Esophagus (tissue), 2 donors: ENCODE measurements around the gene NPM3. TPM values are rescaled to one million over a fixed set of nuclear protein-coding genes. Genes with fewer than 3 reads are reported as not detected.
"Not testable (repeated sequence)": the region's sequence is repeated elsewhere in the genome, so short reads cannot be mapped to it uniquely, and the experiment has no call there.

Source experiments
- H3K27ac ChIP-seq, 2 donors: one replicate each; pipeline ENCODE4 v1.5.1; 2013; ENCODE audit warnings: low read depth in 2 of 2, mild to moderate bottlenecking in 2 of 2, inconsistent platforms in 1 of 2, low read length in 1 of 2, moderate library complexity in 1 of 2
- H3K27me3 ChIP-seq, 2 donors: one replicate each; pipeline ENCODE4 v1.6.1; 2013; ENCODE audit warnings: low read length in 2 of 2, control low read depth in 1 of 2, mild to moderate bottlenecking in 1 of 2; ENCODE audit not compliant: insufficient read depth in 2 of 2, control insufficient read depth in 1 of 2
- H3K36me3 ChIP-seq, 2 donors: one replicate each; pipeline ENCODE4 v1.6.1; 2013; ENCODE audit warnings: low read length in 1 of 2; ENCODE audit not compliant: control insufficient read depth in 2 of 2, insufficient read depth in 2 of 2
- H3K4me1 ChIP-seq, 2 donors: one replicate each; pipeline ENCODE4 v1.6.1; 2013; ENCODE audit warnings: low read length in 1 of 2; ENCODE audit not compliant: control insufficient read depth in 2 of 2, insufficient read depth in 2 of 2
- H3K4me3 ChIP-seq, 2 donors: one replicate each; pipeline ENCODE4 v1.5.1; 2013; ENCODE audit warnings: low read length in 2 of 2, mild to moderate bottlenecking in 2 of 2, low read depth in 1 of 2, moderate library complexity in 1 of 2
- H3K9me3 ChIP-seq, 2 donors: one replicate each; pipeline ENCODE4 v1.6.1; 2013; ENCODE audit warnings: mild to moderate bottlenecking in 2 of 2, low read depth in 1 of 2, low read length in 1 of 2, moderate library complexity in 1 of 2; ENCODE audit not compliant: control insufficient read depth in 2 of 2, insufficient read depth in 1 of 2
- WGBS, 2 donors: extraction: QIAGEN DNeasy Blood & Tissue Kit; methylation state at CpG; one replicate each; pipeline ENCODE4 v1.1.7; 2013; 5-methylcytosine and 5-hydroxymethylcytosine counted together
- polyA plus RNA-seq, 2 donors: library from polyadenylated mRNA; stranded (reverse); fragments of 200-250 nt; gene quantifications; one replicate each; pipeline ENCODE4 v1.2.3, GENCODE V29; 2013
- donor health status: healthy with polysubstance abuse.
- donor health status: Bipolar disorder and iron deficiency.

NPM3 gene
- polyA plus RNA-seq, 2 donors: 13.3 to 39.2 TPM

DNA sequence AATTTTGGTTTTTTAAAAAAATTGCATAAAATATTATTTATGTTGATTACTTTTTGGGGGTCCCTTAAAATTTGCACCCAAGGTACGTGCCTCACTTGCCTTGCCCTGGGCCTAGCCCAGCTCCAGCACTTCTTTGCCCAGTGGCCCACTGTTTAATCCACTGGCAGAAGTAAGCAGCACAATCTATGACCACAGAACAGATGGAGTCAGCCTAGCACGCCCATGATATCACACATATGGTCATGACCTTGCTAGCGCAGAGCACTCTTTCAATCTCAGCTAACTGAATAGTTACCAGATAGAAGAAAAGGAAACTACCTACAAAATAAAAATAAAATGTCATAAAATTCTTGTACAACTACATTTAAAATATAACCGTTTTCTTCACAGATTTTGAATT lies 29.4 kb upstream of the NPM3 start:
- H3K4me3 ChIP-seq: no peak overlapping the region
- WGBS, 2 donors: 78 to 83% methylated on average over 4 of the region's 4 CpGs
- H3K27me3 ChIP-seq: no peaks in the 10 kb centered on the region
- H3K4me1 ChIP-seq: no peaks in the 10 kb centered on the region
- H3K9me3 ChIP-seq: no peaks in the 10 kb centered on the region
- H3K36me3 ChIP-seq: peaks cover 2 to 4% of the 10 kb centered on the region in 2 donors
- H3K27ac ChIP-seq: no peak overlapping the region

GRCh38 chr10:101807158-101807557 lies 23.9 kb upstream of the NPM3 start:
- Histone ChIP-seq H3K4me1 (no peaks in the 10 kb centered on the region), H3K9me3 (no peaks in the 10 kb centered on the region), H3K4me3 (no peak overlapping the region), H3K27me3 (no peaks in the 10 kb centered on the region), H3K27ac (no peak overlapping the region), H3K36me3 (peaks cover 6 to 11% of the 10 kb centered on the region in 2 donors)
- WGBS, 2 donors: 85 to 90% methylated on average over 1 of the region's 1 CpG

DNA sequence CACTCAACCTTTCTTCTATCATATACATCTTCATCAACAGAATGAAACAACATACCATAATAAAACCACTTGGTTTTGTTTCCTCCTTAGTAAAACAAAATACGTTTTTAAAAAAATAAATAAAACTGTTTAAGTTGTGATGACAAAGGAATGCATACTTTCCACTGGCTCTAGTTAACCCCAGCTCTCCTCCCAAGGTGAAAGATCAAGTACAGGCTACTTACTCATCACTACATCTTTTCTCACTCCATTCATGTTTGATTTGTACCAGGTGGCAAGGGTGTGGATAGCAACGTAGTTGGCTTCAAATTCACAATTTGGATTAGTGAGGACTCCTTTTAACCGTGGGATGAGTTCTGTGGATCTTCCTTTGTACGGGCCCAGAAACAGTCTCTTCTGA lies 20.3 kb upstream of the NPM3 start:
- Histone ChIP-seq H3K27ac (no peak overlapping the region), H3K4me1 (no peaks in the 10 kb centered on the region), H3K9me3 (no peaks in the 10 kb centered on the region), H3K27me3 (no peaks in the 10 kb centered on the region), H3K36me3 (peaks cover 13 to 19% of the 10 kb centered on the region in 2 donors), H3K4me3 (no peak overlapping the region)
- WGBS, 2 donors: 64 to 71% methylated on average over 4 of the region's 4 CpGs

- H3K4me3 ChIP-seq: no peak overlapping the region
- H3K4me1 ChIP-seq: no peaks in the 10 kb centered on the region
- no peaks in the 10 kb centered on the region for H3K9me3 ChIP-seq
- H3K27me3 ChIP-seq: no peaks in the 10 kb centered on the region
- 75 to 77% methylated on average over 4 of the region's 4 CpGs for WGBS, 2 donors
- H3K36me3 ChIP-seq: peaks cover 12 to 24% of the 10 kb centered on the region in 2 donors
- no peak overlapping the region for H3K27ac ChIP-seq
Observed at GRCh38 chr10:101797403-101798059, 14.3 kb upstream of the NPM3 start.

DNA sequence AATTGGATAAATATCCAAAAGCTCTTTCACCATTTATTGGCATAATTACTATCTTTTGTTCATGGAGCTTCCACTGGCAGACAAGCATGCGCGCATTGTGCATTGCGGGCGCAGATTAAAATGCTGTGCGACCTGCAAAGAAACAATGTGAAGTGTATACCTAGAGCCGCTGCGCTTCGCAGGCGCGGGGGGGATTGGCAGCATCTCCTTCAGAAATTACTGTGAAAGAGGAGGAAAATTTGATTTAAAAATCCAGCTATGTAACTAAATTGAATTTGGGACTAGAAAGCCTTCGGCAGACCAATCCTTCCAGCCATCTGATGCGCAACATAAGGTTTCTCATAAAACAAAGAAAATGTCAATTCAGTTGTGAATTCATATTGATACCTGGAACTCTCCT lies 10.3 kb upstream of the NPM3 start:
- 97 to 98% methylated on average over 12 of the region's 12 CpGs for WGBS, 2 donors
- Histone ChIP-seq H3K4me1 (no peaks in the 10 kb centered on the region), H3K36me3 (peaks cover 10 to 14% of the 10 kb centered on the region in 2 donors)

DNA sequence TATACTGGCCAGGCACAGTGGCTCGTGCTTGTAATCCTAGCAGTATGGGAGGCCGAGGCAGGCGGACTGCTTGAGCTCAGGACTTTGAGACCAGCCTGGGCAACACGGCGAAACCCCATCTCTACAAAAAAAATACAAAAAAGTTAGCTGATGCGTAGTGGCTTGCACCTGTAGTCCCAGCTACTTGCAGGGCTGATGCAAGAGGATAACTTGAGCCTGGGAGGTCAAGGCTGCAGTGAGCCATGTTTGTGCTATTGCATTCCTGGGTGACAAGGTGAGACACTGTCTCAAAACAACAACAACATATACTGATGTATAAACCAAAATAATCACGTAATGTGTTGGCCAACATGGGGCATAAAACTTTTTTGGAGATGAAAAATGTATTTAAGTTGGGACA lies 6.4 kb upstream of the NPM3 start:
- H3K4me3 ChIP-seq: no peak overlapping the region
- H3K9me3 ChIP-seq: no peaks in the 10 kb centered on the region
- H3K27ac ChIP-seq: no peak overlapping the region
- 93 to 96% methylated on average over 7 of the region's 7 CpGs for WGBS, 2 donors
- no peaks in the 10 kb centered on the region for H3K4me1 ChIP-seq
- peaks cover 16% of the 10 kb centered on the region in 2 donors for H3K36me3 ChIP-seq
- no peaks in the 10 kb centered on the region for H3K27me3 ChIP-seq

More for the DNA sequence above, 10.3 kb upstream of the NPM3 start:
- Histone ChIP-seq H3K9me3 (no peaks in the 10 kb centered on the region), H3K27me3 (no peaks in the 10 kb centered on the region), H3K4me3 (no peak overlapping the region), H3K27ac (no peak overlapping the region)

DNA sequence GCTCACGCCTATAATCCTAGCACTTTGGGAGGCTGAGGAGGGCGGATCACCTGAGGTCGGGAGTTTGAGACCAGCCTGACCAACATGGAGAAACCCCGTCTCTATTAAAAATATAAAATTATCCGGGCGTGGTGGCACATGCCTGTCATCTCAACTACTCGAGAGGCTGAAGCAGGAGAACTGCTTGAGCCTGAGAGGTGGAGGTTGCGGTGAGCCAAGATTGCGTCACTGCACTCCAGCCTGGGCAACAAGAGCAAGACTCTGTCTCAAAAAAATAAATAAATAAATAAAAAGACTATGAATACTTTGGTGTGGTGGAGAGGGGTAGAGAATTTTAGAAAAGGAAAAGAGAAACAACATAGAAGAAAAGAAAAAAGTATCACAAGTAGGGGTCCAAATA lies 6.0 kb upstream of the NPM3 start:
- peaks cover 16% of the 10 kb centered on the region in 2 donors for H3K36me3 ChIP-seq
- not testable (repeated sequence) for H3K9me3 ChIP-seq, H3K4me3 ChIP-seq, H3K27ac ChIP-seq, H3K27me3 ChIP-seq, H3K4me1 ChIP-seq
- 89 to 90% methylated on average over 9 of the region's 9 CpGs for WGBS, 2 donors

GRCh38 chr10:101785801-101786200 lies 2.6 kb upstream of the NPM3 start:
- Histone ChIP-seq H3K9me3 (no peaks in the 10 kb centered on the region), H3K4me3 (no peak overlapping the region), H3K36me3 (peaks cover 11 to 12% of the 10 kb centered on the region in 2 donors), H3K4me1 (peaks cover 6 to 12% of the 10 kb centered on the region in 2 donors), H3K27me3 (no peaks in the 10 kb centered on the region), H3K27ac (no peak overlapping the region)
- WGBS, 2 donors: 82 to 88% methylated on average over 2 of the region's 2 CpGs

GRCh38 chr10:101784558-101784957 lies 1.3 kb upstream of the NPM3 start:
- no peaks in the 10 kb centered on the region for H3K9me3 ChIP-seq
- H3K4me1 ChIP-seq: peaks cover 12 to 15% of the 10 kb centered on the region in 2 donors
- WGBS, 2 donors: 77 to 85% methylated on average over 2 of the region's 2 CpGs

DNA sequence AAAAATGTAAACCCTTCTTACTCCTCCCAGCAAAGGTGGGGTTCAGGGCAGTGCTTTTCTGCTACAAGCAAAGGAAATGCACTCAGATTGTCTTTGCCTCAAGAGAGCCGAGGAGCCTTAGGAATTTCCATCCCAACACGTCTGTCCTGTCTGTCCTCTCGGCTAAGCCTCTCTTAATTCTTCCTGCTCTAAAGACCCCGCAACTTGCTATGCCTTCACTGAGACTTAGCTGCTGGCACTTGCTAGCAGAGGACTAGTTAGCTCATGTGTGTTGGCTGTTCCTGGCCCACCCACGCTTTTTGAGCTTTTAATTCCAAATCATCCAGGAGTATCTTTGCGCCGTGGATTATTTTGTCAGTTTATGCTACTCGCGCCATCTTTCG lies 481 bp upstream of the NPM3 start:
- Histone ChIP-seq H3K9me3 (no peaks in the 10 kb centered on the region), H3K27me3 (no peaks in the 10 kb centered on the region), H3K4me3 (peak overlapping the region; percentile 74 to 76), H3K4me1 (peaks cover 16 to 17% of the 10 kb centered on the region in 2 donors), H3K27ac (peak overlapping the region; percentile 56 to 66), H3K36me3 (peaks cover 8 to 12% of the 10 kb centered on the region in 2 donors)
- WGBS, 2 donors: 28 to 45% methylated on average over 10 of the region's 10 CpGs

More at GRCh38 chr10:101784558-101784957, 1.3 kb upstream of the NPM3 start:
- Histone ChIP-seq H3K27ac (no peak overlapping the region), H3K27me3 (no peaks in the 10 kb centered on the region), H3K36me3 (peaks cover 8 to 12% of the 10 kb centered on the region in 2 donors), H3K4me3 (no peak overlapping the region)
